GM12865 (cell line): ENCODE measurements around the gene MFN2.
"Not testable (repeated sequence)": the region's sequence is repeated elsewhere in the genome, so short reads cannot be mapped to it uniquely, and the experiment has no call there.

Source experiments
- DNase-seq: peaks from one replicate; pipeline ENCODE4 v3.0.0; 2010; ENCODE audit warnings: low read depth
- H3K4me3 ChIP-seq: 2 replicates; pipeline ENCODE4 v1.5.1; 2011; ENCODE audit warnings: mild to moderate bottlenecking, low read depth, low read length, control low read depth
- CTCF ChIP-seq: IDR thresholded peaks from 2 replicates; pipeline ENCODE4 v1.5.1; 2011; ENCODE audit warnings: low read length, control low read depth, low read depth, inconsistent platforms; ENCODE audit not compliant: insufficient read depth; ENCODE audit errors: missing control alignments

MFN2 gene

DNA sequence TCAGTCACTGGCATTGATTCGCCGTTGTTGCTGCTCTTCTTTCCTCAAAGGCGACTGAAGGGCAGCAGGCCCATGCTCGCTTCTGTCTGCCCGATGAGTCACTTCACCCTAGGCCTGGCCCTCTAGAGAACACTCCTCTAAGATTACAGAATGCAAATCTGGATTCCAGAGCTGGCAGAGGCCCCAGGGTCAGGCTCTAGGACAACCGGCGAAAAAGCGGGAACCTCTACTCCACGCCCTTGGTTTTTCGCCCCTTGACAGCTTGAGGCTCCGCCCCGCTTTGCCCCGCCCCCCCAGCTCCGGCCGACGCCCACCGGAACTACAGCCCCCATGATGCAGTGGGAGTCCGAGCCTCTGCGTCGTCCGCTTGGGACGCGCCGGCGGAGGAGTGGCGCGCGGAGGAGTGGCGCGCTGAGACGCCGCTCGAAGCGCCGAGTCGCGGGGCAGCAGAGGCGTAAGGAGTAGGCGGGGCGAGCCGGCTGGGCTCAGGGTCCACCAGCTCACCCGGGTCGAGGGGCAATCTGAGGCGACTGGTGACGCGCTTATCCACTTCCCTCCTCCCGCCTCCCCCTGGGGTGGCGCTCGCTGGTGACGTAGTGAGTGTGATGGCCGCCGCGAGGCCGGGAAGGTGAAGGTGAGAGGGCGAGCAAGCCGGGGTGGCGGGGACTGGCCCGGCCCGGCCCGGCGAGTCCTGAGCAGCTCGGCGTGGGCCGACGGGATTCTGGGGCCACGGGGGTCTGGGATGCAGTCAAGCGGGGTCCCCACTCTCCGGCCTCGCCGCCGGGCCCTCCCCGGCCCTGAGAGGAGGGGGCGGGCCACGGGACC lies at the start of gene MFN2:
Gene MFN2, plus strand, starts transcription at position 594 of the 825 bp plus-strand sequence. CDS start 8,725 bp downstream, outside the sequence.
- peak; percentile 98 for DNase-seq
- no peak for TF ChIP-seq CTCF

DNA sequence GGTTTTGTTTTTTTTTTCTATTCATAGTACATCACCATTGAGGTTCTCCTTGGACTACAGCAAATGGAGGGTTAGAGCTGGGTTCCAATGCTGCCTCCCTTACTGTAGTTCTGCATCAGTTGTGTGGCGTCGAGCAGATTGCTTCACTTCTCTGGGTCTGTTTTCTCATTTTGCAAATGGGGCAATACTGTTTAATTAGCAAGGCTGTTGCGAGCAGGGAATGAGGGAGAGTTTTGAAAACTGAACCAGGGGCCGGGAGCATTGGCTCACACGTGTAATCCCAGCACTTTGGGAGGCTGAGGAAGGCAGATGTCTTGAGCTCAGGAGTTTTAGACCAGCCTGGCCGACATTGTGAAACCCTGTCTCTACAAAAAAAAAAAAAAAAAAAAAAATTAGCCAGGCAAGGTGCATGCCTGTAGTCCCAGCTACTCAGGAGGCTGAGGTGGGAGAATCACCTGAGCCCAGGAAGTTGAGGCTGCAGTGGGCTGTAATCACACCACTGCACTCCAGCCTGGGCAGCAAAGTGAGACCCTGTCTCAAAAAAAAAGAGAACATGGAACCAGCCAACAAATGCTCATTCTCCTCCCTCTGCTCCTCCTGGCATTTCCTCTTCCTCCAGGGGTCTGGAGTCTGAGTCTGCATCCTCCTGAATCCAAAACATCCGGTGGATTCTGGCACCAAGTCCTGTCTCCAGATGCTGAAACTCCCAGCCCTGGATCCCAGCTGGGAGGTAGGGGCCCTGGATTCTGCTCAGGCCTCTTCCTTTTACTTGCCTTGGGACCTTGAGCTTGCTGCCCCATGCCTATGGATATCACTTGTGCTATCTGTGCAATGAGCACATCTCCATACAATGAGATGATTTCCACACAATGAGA lies 49.4 kb upstream of the MFN2 start:
- no peak for DNase-seq
- H3K4me3 ChIP-seq, result no peak overlapping the region
- no peak for TF ChIP-seq CTCF

More for the DNA sequence above, at the start of gene MFN2:
- peak within 1 kb of the TSS; percentile 89 for H3K4me3 ChIP-seq

GRCh38 chr1:11931845-11932244 lies 48.4 kb upstream of the MFN2 start:
- no peak for DNase-seq
- no peak overlapping the region for H3K4me3 ChIP-seq
- no peak for TF ChIP-seq CTCF

- TF ChIP-seq CTCF, result no peak
- DNase-seq, result peak; percentile 93
- H3K4me3 ChIP-seq, result peak within 1 kb of the TSS; percentile 83
These were observed 45.8 kb upstream of the MFN2 start, which contains the start of gene PLOD1 for GRCh38 chr1:11934302-11935056. TSS of gene PLOD1 (plus strand) at chr1:11934717. CDS start at chr1:11934780, 63 bp downstream.

GRCh38 chr1:11935057-11935412 lies 45.2 kb upstream of the MFN2 start:
- DNase-seq, result no peak
- H3K4me3 ChIP-seq, result peak overlapping the region; percentile 83
- TF ChIP-seq CTCF, result no peak

DNA sequence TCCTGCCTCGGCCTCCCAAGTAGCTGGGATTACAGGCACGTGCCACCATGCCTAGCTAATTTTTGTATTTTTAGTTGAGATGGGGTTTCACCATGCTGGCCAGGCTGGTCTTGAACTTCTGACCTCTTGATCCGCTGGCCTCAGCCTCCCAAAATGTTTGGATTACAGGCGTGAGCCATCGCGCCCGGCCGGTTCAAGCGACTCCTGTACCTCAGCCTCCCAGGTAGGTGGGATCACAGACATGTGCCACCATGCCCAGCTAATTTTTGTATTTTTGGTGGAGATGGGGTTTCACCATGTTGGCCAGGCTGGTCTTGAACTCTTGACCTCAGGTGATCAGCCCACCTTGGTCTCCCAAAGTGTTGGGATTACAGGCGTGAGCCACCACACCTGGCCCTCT lies 44.5 kb upstream of the MFN2 start:
- DNase-seq, H3K4me3 ChIP-seq: not testable (repeated sequence)
